Activated CD8-positive, alpha-beta T cell treated with anti-CD3 and anti-CD28 coated beads for 36 hours (primary cell): ENCODE measurements around the gene GNG7. TPM values are rescaled to one million over a fixed set of nuclear protein-coding genes. Genes with fewer than 3 reads are reported as not detected.
"Not testable (repeated sequence)": the region's sequence is repeated elsewhere in the genome, so short reads cannot be mapped to it uniquely, and the experiment has no call there.

Experiments used
- ATAC-seq: fragments of 200-7000 bp; cut with Tn5 transposase; one replicate; pipeline ENCODE4 v1.10.0; 2021; ENCODE audit warnings: mild to moderate bottlenecking, moderate library complexity
- CTCF ChIA-PET: fragments of 350-600 bp; sonication (Branson Sonifier 250); formaldehyde crosslinking; loops from one replicate; lab custom pipeline; 2021; ENCODE audit warnings: antibody characterized with exemption; lab: Charles Lee
- POLR2A ChIA-PET: fragments of 350-600 bp; sonication (Branson Sonifier 250); formaldehyde crosslinking; loops from one replicate; lab custom pipeline; 2021; ENCODE audit warnings: antibody characterized with exemption; lab: Charles Lee
- DNase-seq: peaks from one replicate; pipeline ENCODE4 v3.0.0-alpha.2; 2020
- H3K27ac Mint-ChIP-seq: one replicate; pipeline ENCODE4 v1.8.0; 2021; ENCODE audit warnings: mild to moderate bottlenecking, mixed read lengths
- H3K27me3 Mint-ChIP-seq: one replicate; pipeline ENCODE4 v1.8.0; 2021; ENCODE audit warnings: mixed read lengths
- H3K36me3 Mint-ChIP-seq: one replicate; pipeline ENCODE4 v1.8.0; 2021; ENCODE audit warnings: low read depth, mixed read lengths
- H3K4me1 Mint-ChIP-seq: one replicate; pipeline ENCODE4 v1.8.0; 2021; ENCODE audit warnings: low read depth, mixed read lengths
- H3K4me3 Mint-ChIP-seq: one replicate; pipeline ENCODE4 v1.8.0; 2021; ENCODE audit warnings: mild to moderate bottlenecking, moderate library complexity, mixed read lengths
- H3K9me3 Mint-ChIP-seq: one replicate; pipeline ENCODE4 v1.8.0; 2021; ENCODE audit warnings: mixed read lengths
- intact Hi-C: fragments of 100-400 bp; cut with micrococcal nuclease; formaldehyde crosslinking; loops from one replicate; pipeline ENCODE4 v1.10.0; 2022
- total RNA-seq, 2 experiments: library from RNA; stranded (reverse); gene quantifications; one replicate each; pipeline ENCODE4 v1.2.3, GENCODE V29; 2021
- TF ChIP-seq, protein P1 (sequence below): fragments of 200-600 bp; IDR thresholded peaks from one replicate; pipeline ENCODE4 v1.8.0; 2022; ENCODE audit warnings: antibody characterized with exemption, mild to moderate bottlenecking

The GNG7 gene
- total RNA-seq, 2 experiments from 2014 or later: 0.27 to 0.32 TPM

DNA sequence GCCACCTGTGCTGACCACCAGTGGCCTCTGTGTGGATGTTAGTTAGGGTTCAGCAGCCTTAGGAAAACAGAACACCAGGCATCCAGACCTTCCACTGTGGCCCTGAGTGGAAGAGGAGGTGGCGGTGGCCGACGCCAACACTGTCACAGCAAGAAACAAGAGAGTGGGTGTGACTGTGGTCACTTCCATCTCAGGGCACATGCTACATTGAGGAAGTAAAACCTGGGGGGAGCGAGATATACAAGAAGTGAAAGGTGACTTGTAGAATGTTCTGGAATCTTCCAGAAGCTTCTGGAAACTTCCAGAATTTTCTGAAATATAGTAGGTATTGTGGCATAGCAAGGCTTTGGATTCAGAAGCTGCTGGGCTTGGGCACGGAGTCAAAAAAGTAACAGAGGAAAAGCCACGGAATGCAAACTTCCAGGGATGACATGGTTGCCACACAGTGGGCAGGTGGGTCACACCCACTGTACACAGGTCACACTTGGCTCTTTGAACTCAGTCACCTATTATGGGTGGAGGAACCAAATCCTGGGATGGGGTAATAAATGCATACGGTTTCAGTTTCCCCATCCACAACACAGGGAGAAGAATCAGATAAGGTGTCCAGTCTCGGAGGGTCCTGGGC, 24.3 kb downstream of the GNG7 start:
- DNase-seq (no peak), ATAC-seq (no peak)
- H3K27me3 Mint-ChIP-seq: no peaks in the 10 kb centered on the region
- H3K9me3 Mint-ChIP-seq: peaks cover 2% of the 10 kb centered on the region
- no peaks in the 10 kb centered on the region for H3K36me3 Mint-ChIP-seq
- H3K4me1 Mint-ChIP-seq: no peaks in the 10 kb centered on the region
- no peak overlapping the region for H3K27ac Mint-ChIP-seq
- intact Hi-C loops: no loop called here
- no peak overlapping the region for H3K4me3 Mint-ChIP-seq
- ChIA-PET CTCF (interaction anchor here (2.3 kb wide), 1 partner anchor 30 kb away, joined by 4 read pairs; no protein-coding TSS in a partner anchor), POLR2A (no interaction called here)
- TF ChIP-seq, protein P1, sequence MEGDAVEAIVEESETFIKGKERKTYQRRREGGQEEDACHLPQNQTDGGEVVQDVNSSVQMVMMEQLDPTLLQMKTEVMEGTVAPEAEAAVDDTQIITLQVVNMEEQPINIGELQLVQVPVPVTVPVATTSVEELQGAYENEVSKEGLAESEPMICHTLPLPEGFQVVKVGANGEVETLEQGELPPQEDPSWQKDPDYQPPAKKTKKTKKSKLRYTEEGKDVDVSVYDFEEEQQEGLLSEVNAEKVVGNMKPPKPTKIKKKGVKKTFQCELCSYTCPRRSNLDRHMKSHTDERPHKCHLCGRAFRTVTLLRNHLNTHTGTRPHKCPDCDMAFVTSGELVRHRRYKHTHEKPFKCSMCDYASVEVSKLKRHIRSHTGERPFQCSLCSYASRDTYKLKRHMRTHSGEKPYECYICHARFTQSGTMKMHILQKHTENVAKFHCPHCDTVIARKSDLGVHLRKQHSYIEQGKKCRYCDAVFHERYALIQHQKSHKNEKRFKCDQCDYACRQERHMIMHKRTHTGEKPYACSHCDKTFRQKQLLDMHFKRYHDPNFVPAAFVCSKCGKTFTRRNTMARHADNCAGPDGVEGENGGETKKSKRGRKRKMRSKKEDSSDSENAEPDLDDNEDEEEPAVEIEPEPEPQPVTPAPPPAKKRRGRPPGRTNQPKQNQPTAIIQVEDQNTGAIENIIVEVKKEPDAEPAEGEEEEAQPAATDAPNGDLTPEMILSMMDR: no peak

DNA sequence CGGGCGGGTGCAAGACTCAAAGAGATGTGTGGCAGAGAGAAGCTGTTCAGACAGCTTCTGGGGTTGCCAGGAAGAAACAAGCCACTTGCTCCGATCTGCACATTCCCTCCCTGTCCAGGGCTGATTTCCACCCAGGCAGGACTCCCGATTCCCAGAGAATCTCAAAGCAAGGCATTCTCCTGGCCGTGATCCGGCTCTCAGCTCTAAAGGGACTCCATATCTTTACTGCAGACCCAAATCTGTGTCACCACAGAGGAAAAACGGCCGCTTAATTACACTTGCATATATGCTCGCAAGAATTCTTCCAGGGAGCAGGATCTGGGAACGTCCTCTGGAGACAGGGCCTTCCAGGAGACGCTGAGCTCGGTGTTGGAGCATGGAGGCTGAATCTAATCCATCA, 25.7 kb downstream of the GNG7 start:
- H3K27ac Mint-ChIP-seq: no peak overlapping the region
- CTCF ChIA-PET: interaction anchor here (2.3 kb wide), 1 partner anchor 29 kb away, joined by 4 read pairs; no protein-coding TSS in a partner anchor

DNA sequence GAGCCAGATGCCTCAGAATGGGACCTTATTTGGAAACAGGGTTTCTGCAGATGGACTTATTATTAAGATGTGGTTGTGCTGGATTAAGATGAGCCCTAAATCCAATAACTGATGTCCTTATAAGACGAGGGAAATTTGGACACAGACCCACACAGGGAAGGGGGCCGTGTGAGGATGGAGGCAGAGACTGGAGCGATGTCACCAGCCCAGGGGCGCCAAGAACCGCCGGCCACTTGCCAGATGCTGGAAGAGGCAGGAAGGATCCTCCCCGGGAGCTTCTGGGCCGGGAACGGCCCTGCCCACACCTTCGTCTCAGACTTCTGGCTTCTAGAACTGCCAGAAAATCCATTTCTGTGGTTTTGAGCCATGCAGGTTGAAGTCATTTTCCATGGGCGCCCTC, 26.6 kb downstream of the GNG7 start:
- H3K4me3 Mint-ChIP-seq: no peak overlapping the region
- no peak for ATAC-seq
- H3K9me3 Mint-ChIP-seq: peaks cover 2% of the 10 kb centered on the region
- intact Hi-C loops: no loop called here
- ChIA-PET CTCF (interaction anchor here (2.3 kb wide), 1 partner anchor 28 kb away, joined by 4 read pairs; no protein-coding TSS in a partner anchor), POLR2A (interaction anchor here (1.0 kb wide), 1 partner anchor 24 kb away, joined by 3 read pairs; no protein-coding TSS in a partner anchor)
- no peaks in the 10 kb centered on the region for H3K27me3 Mint-ChIP-seq
- H3K36me3 Mint-ChIP-seq: no peaks in the 10 kb centered on the region
- no peak overlapping the region for H3K27ac Mint-ChIP-seq
- TF ChIP-seq, protein P1: no peak
- H3K4me1 Mint-ChIP-seq: no peaks in the 10 kb centered on the region
- DNase-seq: no peak

More for the DNA sequence above, 25.7 kb downstream of the GNG7 start:
- no peaks in the 10 kb centered on the region for H3K4me1 Mint-ChIP-seq
- POLR2A ChIA-PET: interaction anchor here (1.0 kb wide), 1 partner anchor 23 kb away, joined by 3 read pairs; no protein-coding TSS in a partner anchor
- no peaks in the 10 kb centered on the region for H3K36me3 Mint-ChIP-seq
- H3K27me3 Mint-ChIP-seq: no peaks in the 10 kb centered on the region
- H3K9me3 Mint-ChIP-seq: peaks cover 2% of the 10 kb centered on the region
- DNase-seq (no peak), ATAC-seq (no peak)
- intact Hi-C loops: no loop called here
- TF ChIP-seq, protein P1: no peak
- H3K4me3 Mint-ChIP-seq: no peak overlapping the region

DNA sequence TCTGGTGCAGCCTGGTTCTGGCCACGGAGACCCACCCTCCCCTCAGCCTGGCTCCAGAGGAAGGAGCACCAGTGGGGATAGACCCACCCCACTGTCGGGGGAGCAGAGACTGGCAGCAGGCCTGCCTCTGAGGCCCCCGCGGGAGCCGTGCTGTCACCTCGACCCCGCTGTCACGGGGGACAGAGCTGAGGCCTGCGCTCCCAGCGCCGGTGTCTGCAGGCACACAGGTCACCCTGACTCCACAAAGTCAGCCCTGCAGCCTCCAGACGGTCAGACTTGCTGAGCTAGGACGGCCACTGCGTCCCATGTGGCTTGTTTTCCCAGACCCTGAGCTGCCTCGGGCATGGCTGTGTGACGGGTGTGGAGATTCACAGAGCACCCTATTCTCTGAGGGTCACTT, 32.3 kb downstream of the GNG7 start:
- no peaks in the 10 kb centered on the region for H3K27me3 Mint-ChIP-seq
- no peaks in the 10 kb centered on the region for H3K9me3 Mint-ChIP-seq
- H3K36me3 Mint-ChIP-seq: no peaks in the 10 kb centered on the region
- intact Hi-C loops: no loop called here
- ChIA-PET CTCF (interaction anchor here (3.0 kb wide), 1 partner anchor 22 kb away, joined by 11 read pairs; no protein-coding TSS in a partner anchor), POLR2A (no interaction called here)
- no peak for ATAC-seq
- H3K4me3 Mint-ChIP-seq: no peak overlapping the region
- no peaks in the 10 kb centered on the region for H3K4me1 Mint-ChIP-seq
- no peak overlapping the region for H3K27ac Mint-ChIP-seq
- TF ChIP-seq, protein P1: no peak
- no peak for DNase-seq

DNA sequence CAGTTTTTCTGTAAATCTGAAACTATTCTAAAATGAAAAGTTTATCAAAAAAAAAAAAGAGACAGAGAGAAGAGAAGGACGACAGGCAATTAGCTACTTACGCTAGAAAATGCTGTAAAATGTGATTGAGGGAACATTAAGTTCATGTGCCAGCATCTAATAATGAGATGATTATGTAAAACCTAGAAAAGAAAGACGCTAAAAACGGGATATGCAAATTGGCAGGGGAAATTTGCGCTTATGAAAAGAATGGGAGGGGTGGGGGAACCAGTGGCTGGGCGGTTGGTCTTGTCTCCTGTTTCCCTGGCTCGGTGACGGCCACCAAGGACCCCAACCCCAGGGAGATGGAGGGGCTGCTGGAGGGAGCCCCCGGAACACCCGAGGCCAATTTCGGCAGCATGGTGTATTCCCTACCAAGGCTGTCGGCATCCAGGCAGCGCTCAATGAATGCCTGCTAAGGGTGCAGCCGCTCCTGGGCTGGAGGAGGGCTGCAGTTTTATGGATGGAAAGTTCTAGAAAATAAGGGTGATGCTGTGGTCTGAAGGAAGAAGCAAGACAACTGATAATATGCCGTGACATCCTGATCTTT, 34.2 kb downstream of the GNG7 start:
- Mint-ChIP-seq H3K9me3 (no peaks in the 10 kb centered on the region), H3K4me1 (no peaks in the 10 kb centered on the region), H3K27ac (no peak overlapping the region), H3K4me3 (no peak overlapping the region), H3K36me3 (no peaks in the 10 kb centered on the region), H3K27me3 (no peaks in the 10 kb centered on the region)
- ChIA-PET CTCF (no interaction called here), POLR2A (no interaction called here)
- intact Hi-C loops: no loop called here
- DNase-seq (no peak), ATAC-seq (no peak)
- TF ChIP-seq, protein P1: no peak

DNA sequence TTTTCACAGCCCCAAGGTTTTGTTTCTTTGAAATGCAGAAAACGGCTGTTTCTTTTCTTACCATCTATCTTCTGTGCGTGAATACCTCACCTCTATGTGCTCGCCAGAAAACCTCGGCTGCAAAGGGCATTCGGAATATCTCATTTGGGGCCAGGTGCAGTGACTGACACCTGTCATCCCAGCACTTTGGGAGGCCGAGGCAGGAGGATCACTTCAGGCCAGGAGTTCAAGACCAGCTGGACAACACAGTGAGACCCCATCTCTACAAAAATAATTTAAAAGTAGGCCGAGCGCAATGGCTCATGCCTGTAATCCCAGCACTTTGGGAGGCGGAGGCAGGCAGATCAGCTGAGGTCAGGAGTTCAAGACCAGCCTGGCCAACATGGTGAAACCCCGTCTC, 35.1 kb downstream of the GNG7 start:
- H3K36me3 Mint-ChIP-seq, POLR2A ChIA-PET, H3K9me3 Mint-ChIP-seq, H3K27ac Mint-ChIP-seq, H3K27me3 Mint-ChIP-seq, H3K4me1 Mint-ChIP-seq, ATAC-seq, DNase-seq, H3K4me3 Mint-ChIP-seq, intact Hi-C loops, CTCF ChIA-PET: not testable (repeated sequence)
